Vagina (tissue), 2 donors: ENCODE results near the gene ZFHX3. TPM values are rescaled to one million over a fixed set of nuclear protein-coding genes. Genes with fewer than 3 reads are reported as not detected.

ENCODE experiments used
- DNase-seq, 2 donors: peaks; one replicate each; pipeline ENCODE4 v3.0.0-alpha.2; 2017; ENCODE audit errors: extremely low spot score in 2 of 2
- H3K27ac ChIP-seq: fragments of 200-600 bp; sonication (generic); one replicate; pipeline ENCODE4 v1.5.1; 2019
- H3K27me3 ChIP-seq: fragments of 200-600 bp; sonication (generic); one replicate; pipeline ENCODE4 v1.5.1; 2019
- H3K36me3 ChIP-seq, 2 donors: fragments of 200-600 bp; sonication (generic); one replicate each; pipeline ENCODE4 v1.5.1; 2017 to 2019
- H3K4me1 ChIP-seq: fragments of 200-600 bp; sonication (generic); one replicate; pipeline ENCODE4 v1.5.1; 2019
- H3K4me3 ChIP-seq, 2 donors: fragments of 200-600 bp; sonication (generic); 1 replicate in 1 of 2; 2 replicates in 1 of 2; pipeline ENCODE4 v1.5.1; 2016 to 2019
- H3K9me3 ChIP-seq: fragments of 200-600 bp; sonication (generic); one replicate; pipeline ENCODE4 v1.5.1; 2019
- POLR2A ChIP-seq, 2 donors: fragments of 450-650 bp; IDR thresholded peaks; one replicate each; pipeline ENCODE4 v1.6.1; 2017; ENCODE audit warnings: antibody characterized with exemption in 2 of 2, mild to moderate bottlenecking in 2 of 2, moderate library complexity in 2 of 2
- POLR2AphosphoS5 ChIP-seq, 2 donors: sonication (generic); formaldehyde crosslinking; IDR thresholded peaks; one replicate each; pipeline ENCODE4 v1.9.0; 2017; ENCODE audit warnings: antibody characterized with exemption in 2 of 2, mild to moderate bottlenecking in 2 of 2, low read depth in 1 of 2; ENCODE audit not compliant: insufficient read depth in 1 of 2
- intact Hi-C: fragments of 100-400 bp; cut with DNase I; formaldehyde crosslinking; loops from one replicate; pipeline ENCODE4 v1.15.1; 2023
- total RNA-seq: library from RNA; depleted of rRNA; stranded (reverse); fragments of >200 nt; gene quantifications from one replicate; pipeline ENCODE4 v1.2.3, GENCODE V29; 2016
- TF ChIP-seq, protein P1 (sequence below), 3 experiments: fragments of 450-650 bp in 2 of 3; fragments of 200-600 bp in 1 of 3; sonication (generic) in 1 of 3; IDR thresholded peaks; one replicate each; pipeline ENCODE4 v1.5.1; 2017 to 2019; ENCODE audit warnings: antibody characterized with exemption in 3 of 3, mild to moderate bottlenecking in 2 of 3, moderate library complexity in 2 of 3

The ZFHX3 gene
- total RNA-seq, 1 donor from 2014 or later = 28.0 TPM

- no peaks in the 10 kb centered on the region for H3K36me3 ChIP-seq
These were observed 212.8 kb downstream of the ZFHX3 start for GRCh38 chr16:72835086-72835485.

DNA sequence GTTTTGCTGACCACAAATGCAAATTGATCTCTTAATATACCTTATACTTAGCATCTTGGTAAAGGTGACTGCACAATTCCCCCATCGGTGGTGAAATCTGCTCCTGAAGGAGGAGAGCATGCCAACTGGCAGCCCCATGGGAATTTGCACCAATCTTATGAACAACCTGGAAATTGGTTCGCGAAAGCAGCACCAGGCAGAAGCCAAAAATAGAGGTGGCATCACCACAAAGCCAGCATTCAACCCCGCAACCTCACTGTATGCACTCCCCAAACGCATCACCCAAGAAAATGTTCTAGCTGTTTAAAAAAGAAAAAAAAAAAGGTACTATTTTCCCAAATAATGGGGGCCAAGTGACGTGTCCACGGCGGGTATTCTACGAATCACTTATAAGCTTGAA is 213.4 kb downstream of the ZFHX3 start:
- H3K4me3 ChIP-seq = no peak overlapping the region
- intact Hi-C loops = loop anchor here (10.0 kb wide), 1 partner anchor 360 kb away; no protein-coding TSS in a partner anchor
- peaks cover 0 to 1% of the 10 kb centered on the region in 2 donors for H3K36me3 ChIP-seq

More at GRCh38 chr16:72835086-72835485, 212.8 kb downstream of the ZFHX3 start:
- Histone ChIP-seq H3K9me3 (no peaks in the 10 kb centered on the region), H3K27ac (no peak overlapping the region), H3K4me3 (no peak overlapping the region), H3K4me1 (peaks cover 9% of the 10 kb centered on the region), H3K27me3 (no peaks in the 10 kb centered on the region)
- DNase-seq = no peak
- intact Hi-C loops = loop anchor here (10.0 kb wide), 1 partner anchor 360 kb away; no protein-coding TSS in a partner anchor
- TF ChIP-seq, protein P1, sequence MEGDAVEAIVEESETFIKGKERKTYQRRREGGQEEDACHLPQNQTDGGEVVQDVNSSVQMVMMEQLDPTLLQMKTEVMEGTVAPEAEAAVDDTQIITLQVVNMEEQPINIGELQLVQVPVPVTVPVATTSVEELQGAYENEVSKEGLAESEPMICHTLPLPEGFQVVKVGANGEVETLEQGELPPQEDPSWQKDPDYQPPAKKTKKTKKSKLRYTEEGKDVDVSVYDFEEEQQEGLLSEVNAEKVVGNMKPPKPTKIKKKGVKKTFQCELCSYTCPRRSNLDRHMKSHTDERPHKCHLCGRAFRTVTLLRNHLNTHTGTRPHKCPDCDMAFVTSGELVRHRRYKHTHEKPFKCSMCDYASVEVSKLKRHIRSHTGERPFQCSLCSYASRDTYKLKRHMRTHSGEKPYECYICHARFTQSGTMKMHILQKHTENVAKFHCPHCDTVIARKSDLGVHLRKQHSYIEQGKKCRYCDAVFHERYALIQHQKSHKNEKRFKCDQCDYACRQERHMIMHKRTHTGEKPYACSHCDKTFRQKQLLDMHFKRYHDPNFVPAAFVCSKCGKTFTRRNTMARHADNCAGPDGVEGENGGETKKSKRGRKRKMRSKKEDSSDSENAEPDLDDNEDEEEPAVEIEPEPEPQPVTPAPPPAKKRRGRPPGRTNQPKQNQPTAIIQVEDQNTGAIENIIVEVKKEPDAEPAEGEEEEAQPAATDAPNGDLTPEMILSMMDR (IDR thresholded peaks at IDR 0.05) = no peak
- TF ChIP-seq POLR2A (IDR thresholded peaks at IDR 0.05) (no peak), POLR2AphosphoS5 (IDR thresholded peaks at IDR 0.05; ENCODE audit: insufficient read depth in 1 of 2, low read depth in 1 of 2) (no peak)

DNA sequence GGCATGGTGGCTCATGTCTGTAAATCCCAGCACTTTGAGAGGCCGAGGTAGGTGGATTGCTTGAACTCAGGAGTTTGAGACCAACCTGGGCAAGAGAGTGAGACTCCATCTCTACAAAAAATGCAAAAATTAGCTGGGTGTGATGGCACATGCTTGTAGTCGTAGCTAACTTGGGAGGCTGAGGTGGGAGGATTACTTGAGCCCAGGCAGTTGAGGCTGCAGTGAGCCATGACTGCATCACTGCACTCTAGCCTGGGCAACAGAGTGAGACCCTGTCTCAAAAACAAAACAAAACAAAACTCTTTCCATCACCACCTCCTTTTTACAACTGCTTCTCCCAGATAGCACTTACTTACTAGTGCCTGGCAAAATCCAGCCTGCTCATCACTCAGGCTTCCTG is 214.0 kb downstream of the ZFHX3 start:
- intact Hi-C loops = loop anchor here (10.0 kb wide), 1 partner anchor 361 kb away; no protein-coding TSS in a partner anchor
- TF ChIP-seq, protein P1 (IDR thresholded peaks at IDR 0.05) = no peak
- no peak for TF ChIP-seq POLR2A (IDR thresholded peaks at IDR 0.05)
- no peak for TF ChIP-seq POLR2AphosphoS5 (IDR thresholded peaks at IDR 0.05; ENCODE audit: insufficient read depth in 1 of 2, low read depth in 1 of 2)
- H3K36me3 ChIP-seq = peaks cover 0 to 6% of the 10 kb centered on the region in 2 donors
- no peaks in the 10 kb centered on the region for H3K27me3 ChIP-seq
- DNase-seq = no peak
- no peak overlapping the region for H3K4me3 ChIP-seq
- no peak overlapping the region for H3K27ac ChIP-seq
- peaks cover 9% of the 10 kb centered on the region for H3K4me1 ChIP-seq
- no peaks in the 10 kb centered on the region for H3K9me3 ChIP-seq

More for the DNA sequence above, 213.4 kb downstream of the ZFHX3 start:
- no peaks in the 10 kb centered on the region for H3K9me3 ChIP-seq
- TF ChIP-seq POLR2A (IDR thresholded peaks at IDR 0.05) (no peak), POLR2AphosphoS5 (IDR thresholded peaks at IDR 0.05; ENCODE audit: insufficient read depth in 1 of 2, low read depth in 1 of 2) (no peak)
- TF ChIP-seq, protein P1 (IDR thresholded peaks at IDR 0.05) = no peak
- H3K4me1 ChIP-seq = peaks cover 9% of the 10 kb centered on the region
- no peak overlapping the region for H3K27ac ChIP-seq
- no peaks in the 10 kb centered on the region for H3K27me3 ChIP-seq
- DNase-seq = no peak

GRCh38 chr16:72833482-72833881 is 214.4 kb downstream of the ZFHX3 start:
- Histone ChIP-seq H3K36me3 (peaks cover 0 to 11% of the 10 kb centered on the region in 2 donors), H3K4me3 (no peak overlapping the region), H3K4me1 (peaks cover 9% of the 10 kb centered on the region), H3K27me3 (no peaks in the 10 kb centered on the region), H3K27ac (no peak overlapping the region), H3K9me3 (no peaks in the 10 kb centered on the region)
- no peak for DNase-seq
- TF ChIP-seq POLR2AphosphoS5 (IDR thresholded peaks at IDR 0.05; ENCODE audit: insufficient read depth in 1 of 2, low read depth in 1 of 2) = no peak
- TF ChIP-seq, protein P1 (IDR thresholded peaks at IDR 0.05) = no peak
- TF ChIP-seq POLR2A (IDR thresholded peaks at IDR 0.05) = no peak
- intact Hi-C loops = loop anchor here (10.0 kb wide), 1 partner anchor 361 kb away; no protein-coding TSS in a partner anchor

DNA sequence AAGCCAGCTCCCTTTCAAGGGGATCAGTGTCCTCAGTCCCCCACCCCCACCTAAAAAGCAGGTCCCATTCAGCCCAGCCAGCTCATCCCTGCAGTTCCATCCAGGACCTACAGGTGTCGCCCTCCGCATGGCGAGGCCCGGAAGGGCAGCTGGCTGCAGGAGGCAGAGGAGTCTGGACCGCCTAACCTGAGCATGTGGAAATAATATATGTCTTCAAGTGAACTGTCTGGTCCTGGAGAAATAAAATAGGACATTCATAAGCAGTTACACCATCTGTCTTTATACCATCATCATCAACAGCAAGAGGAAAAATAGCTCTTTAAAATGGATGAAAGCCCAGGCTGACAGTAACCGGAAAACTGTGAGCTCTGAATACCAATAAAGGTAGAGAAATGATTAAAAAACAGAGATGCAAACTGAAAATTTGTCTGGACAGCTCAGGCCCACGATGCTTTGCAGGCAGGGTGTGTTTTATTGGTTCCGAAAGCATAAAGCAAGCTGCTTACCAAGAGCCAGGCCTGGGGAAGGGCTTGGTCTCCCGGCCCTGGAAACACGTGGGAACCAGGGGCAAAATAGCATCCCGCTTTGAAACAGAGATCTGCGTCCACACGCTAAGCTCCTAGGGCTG is 215.2 kb downstream of the ZFHX3 start:
- Histone ChIP-seq H3K27me3 (no peaks in the 10 kb centered on the region), H3K36me3 (peaks cover 0 to 11% of the 10 kb centered on the region in 2 donors), H3K27ac (no peak overlapping the region), H3K9me3 (no peaks in the 10 kb centered on the region), H3K4me3 (no peak overlapping the region), H3K4me1 (peaks cover 14% of the 10 kb centered on the region)
- TF ChIP-seq POLR2AphosphoS5 (IDR thresholded peaks at IDR 0.05; ENCODE audit: insufficient read depth in 1 of 2, low read depth in 1 of 2) (peak; percentile 50 to 62), POLR2A (IDR thresholded peaks at IDR 0.05) (no peak)
- TF ChIP-seq, protein P1 (IDR thresholded peaks at IDR 0.05) = peak; percentile 89 to 97 (median 91)
- intact Hi-C loops = loop anchor here (10.0 kb wide), 1 partner anchor 362 kb away; no protein-coding TSS in a partner anchor
- peak in 1 of 2 donors; percentile 93 for DNase-seq
